Tibial artery (tissue), 4 donors: Measurements from ENCODE around the gene VPS51.

Experiments
- DNase-seq, 2 donors: peaks; one replicate each; pipeline ENCODE4 v3.0.0-alpha.2; 2019
- H3K27ac ChIP-seq, 2 donors: fragments of 200-600 bp; sonication (generic) in 1 of 2; 1 replicate in 1 of 2; 2 replicates in 1 of 2; pipeline ENCODE4 v1.5.1; 2018 to 2019; ENCODE audit warnings: mild to moderate bottlenecking in 1 of 2
- H3K27me3 ChIP-seq, 2 donors: fragments of 200-600 bp; sonication (generic) in 1 of 2; one replicate each; pipeline versions ENCODE4 v1.5.1 to v1.6.0; 2016 to 2019
- H3K36me3 ChIP-seq, 3 donors: fragments of 200-600 bp; sonication (generic) in 2 of 3; one replicate each; pipeline ENCODE4 v1.5.1; 2016 to 2019; ENCODE audit warnings: mild to moderate bottlenecking in 2 of 3
- H3K4me1 ChIP-seq, 4 donors: fragments of 200-600 bp; sonication (generic) in 2 of 4; 1 replicate in 3 of 4; 2 replicates in 1 of 4; pipeline ENCODE4 v1.5.1; 2016 to 2019
- H3K4me3 ChIP-seq, 2 donors: fragments of 200-600 bp; sonication (generic) in 1 of 2; 1 replicate in 1 of 2; 2 replicates in 1 of 2; pipeline ENCODE4 v1.5.1; 2018 to 2019; ENCODE audit warnings: mild to moderate bottlenecking in 2 of 2
- H3K9me3 ChIP-seq, 3 donors: fragments of 200-600 bp; sonication (generic) in 1 of 3; one replicate each; pipeline ENCODE4 v1.5.1; 2016 to 2019
- intact Hi-C: fragments of 100-400 bp; cut with DNase I; formaldehyde crosslinking; loops from one replicate; pipeline ENCODE4 v1.15.0; 2023; ENCODE audit warnings: low total_unique reads
- TF ChIP-seq, protein P1 (sequence below), 2 experiments: fragments of 200-600 bp in 1 of 2; fragments of 450-650 bp in 1 of 2; IDR thresholded peaks; one replicate each; pipeline ENCODE4 v1.5.1; 2017 to 2019; ENCODE audit warnings: antibody characterized with exemption in 2 of 2, mild to moderate bottlenecking in 1 of 2, moderate library complexity in 1 of 2

Gene VPS51

GRCh38 chr11:65121447-65121864 lies 25.4 kb downstream of the VPS51 start:
- TF ChIP-seq, protein P1, sequence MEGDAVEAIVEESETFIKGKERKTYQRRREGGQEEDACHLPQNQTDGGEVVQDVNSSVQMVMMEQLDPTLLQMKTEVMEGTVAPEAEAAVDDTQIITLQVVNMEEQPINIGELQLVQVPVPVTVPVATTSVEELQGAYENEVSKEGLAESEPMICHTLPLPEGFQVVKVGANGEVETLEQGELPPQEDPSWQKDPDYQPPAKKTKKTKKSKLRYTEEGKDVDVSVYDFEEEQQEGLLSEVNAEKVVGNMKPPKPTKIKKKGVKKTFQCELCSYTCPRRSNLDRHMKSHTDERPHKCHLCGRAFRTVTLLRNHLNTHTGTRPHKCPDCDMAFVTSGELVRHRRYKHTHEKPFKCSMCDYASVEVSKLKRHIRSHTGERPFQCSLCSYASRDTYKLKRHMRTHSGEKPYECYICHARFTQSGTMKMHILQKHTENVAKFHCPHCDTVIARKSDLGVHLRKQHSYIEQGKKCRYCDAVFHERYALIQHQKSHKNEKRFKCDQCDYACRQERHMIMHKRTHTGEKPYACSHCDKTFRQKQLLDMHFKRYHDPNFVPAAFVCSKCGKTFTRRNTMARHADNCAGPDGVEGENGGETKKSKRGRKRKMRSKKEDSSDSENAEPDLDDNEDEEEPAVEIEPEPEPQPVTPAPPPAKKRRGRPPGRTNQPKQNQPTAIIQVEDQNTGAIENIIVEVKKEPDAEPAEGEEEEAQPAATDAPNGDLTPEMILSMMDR (IDR thresholded peaks at IDR 0.05) = no peak
- Histone ChIP-seq H3K4me1 (peaks cover 9 to 30% (median 25%) of the 10 kb centered on the region in 4 donors), H3K27me3 (no peaks in the 10 kb centered on the region), H3K4me3 (peak overlapping the region; percentile 68 to 92), H3K27ac (peak overlapping the region; percentile 89 to 95), H3K9me3 (no peaks in the 10 kb centered on the region), H3K36me3 (peaks cover 37 to 63% (median 51%) of the 10 kb centered on the region in 3 donors)
- DNase-seq = peak in 1 of 2 donors; percentile 64
- intact Hi-C loops = no loop called here

DNA sequence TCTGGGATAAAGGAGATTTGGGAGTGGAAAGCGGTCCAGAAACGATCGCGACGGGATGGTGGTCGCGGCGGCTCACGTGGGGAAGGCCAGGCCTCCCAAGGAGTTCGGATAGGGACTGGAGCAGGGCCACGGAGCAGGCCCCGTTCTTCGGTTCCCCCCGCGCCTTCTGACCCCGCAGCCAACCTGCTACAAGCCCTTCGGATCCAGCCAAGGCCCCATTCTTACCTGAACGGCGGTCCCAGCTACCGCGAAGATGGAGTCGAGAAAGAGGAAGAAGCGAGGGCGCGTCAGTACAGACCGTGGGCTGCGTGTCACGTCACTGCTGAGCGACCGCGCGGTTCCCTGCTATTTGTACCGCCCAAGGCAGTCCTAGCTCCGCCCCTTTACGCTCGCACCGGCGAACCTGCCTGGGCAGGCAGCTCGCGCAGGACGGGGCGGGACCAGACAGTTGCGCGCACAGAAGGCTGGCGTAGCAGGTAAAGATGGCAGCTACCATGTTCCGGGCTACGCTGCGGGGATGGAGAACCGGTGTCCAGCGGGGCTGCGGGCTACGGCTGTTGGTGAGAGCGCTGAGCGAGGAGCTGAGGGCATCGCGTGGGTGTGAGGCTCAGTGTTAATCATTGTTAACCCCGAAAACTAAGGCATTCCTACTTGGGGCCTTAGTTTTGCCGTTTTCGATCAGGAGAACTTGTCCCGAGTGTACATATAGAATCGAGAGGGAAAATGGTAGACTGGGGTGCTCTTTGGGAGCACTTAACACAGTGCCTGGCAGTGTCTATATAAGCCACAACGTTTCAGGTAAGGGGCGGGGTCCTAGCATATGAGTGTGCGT lies 26.1 kb downstream of the VPS51 start, which contains the start of the genes FAU and MRPL49:
FAU (minus strand) TSS at position 270 of the 832 bp plus-strand sequence. CDS start 321 bp downstream, outside the sequence.
MRPL49 (plus strand) TSS at position 457 of the 832 bp plus-strand sequence; CDS start at position 483, 26 bp downstream.
- intact Hi-C loops = no loop called here
- peak within 1 kb of the TSS; percentile 89 to 95 for H3K27ac ChIP-seq
- TF ChIP-seq, protein P1 (IDR thresholded peaks at IDR 0.05) = no peak
- H3K27me3 ChIP-seq = no peaks in the 10 kb centered on the region
- peaks cover 43 to 70% (median 58%) of the 10 kb centered on the region in 3 donors for H3K36me3 ChIP-seq
- peak; percentile 98 to 99 for DNase-seq
- peaks cover 9 to 24% (median 19%) of the 10 kb centered on the region in 4 donors for H3K4me1 ChIP-seq
- H3K9me3 ChIP-seq = no peaks in the 10 kb centered on the region
- peak within 1 kb of the TSS; percentile 68 to 92 for H3K4me3 ChIP-seq

DNA sequence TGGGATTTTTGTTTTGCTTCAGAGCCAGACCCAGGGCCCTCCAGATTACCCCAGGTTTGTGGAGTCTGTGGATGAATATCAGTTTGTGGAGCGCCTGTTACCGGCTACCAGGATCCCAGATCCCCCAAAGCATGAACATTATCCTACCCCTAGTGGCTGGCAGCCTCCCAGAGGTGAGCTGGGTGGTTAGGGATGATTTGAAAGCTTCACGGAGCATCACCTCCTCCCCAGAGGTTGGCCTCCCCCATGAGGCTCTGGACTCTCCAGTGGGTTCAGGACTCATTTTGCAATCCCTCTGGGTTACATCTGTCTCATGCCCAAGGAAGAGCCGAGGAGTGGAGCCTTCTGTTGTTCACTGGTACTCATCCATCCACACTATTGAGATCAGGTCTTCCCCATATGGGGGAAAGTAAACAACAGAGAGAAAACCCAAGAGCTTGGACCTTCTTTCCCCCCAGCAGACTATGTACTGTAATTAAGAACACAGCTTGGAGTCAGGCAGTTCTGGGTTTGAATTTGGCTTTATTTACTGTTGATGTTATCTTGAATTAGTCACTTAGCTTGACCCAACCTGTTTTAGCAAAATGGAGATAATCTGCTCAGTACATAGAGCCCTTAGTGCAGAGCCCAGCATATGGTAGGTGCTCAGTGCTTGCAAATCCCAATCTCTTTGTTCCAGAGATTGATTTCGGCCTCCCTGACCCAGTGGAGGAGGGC lies 28.6 kb downstream of the VPS51 start:
- Histone ChIP-seq H3K27me3 (no peaks in the 10 kb centered on the region), H3K9me3 (no peaks in the 10 kb centered on the region), H3K4me1 (peaks cover 9 to 22% (median 19%) of the 10 kb centered on the region in 4 donors), H3K36me3 (peaks cover 63 to 76% (median 65%) of the 10 kb centered on the region in 3 donors), H3K27ac (no peak overlapping the region), H3K4me3 (no peak overlapping the region)
- intact Hi-C loops = no loop called here
- peak in 1 of 2 donors; percentile 41 for DNase-seq
- TF ChIP-seq, protein P1 (IDR thresholded peaks at IDR 0.05) = no peak

DNA sequence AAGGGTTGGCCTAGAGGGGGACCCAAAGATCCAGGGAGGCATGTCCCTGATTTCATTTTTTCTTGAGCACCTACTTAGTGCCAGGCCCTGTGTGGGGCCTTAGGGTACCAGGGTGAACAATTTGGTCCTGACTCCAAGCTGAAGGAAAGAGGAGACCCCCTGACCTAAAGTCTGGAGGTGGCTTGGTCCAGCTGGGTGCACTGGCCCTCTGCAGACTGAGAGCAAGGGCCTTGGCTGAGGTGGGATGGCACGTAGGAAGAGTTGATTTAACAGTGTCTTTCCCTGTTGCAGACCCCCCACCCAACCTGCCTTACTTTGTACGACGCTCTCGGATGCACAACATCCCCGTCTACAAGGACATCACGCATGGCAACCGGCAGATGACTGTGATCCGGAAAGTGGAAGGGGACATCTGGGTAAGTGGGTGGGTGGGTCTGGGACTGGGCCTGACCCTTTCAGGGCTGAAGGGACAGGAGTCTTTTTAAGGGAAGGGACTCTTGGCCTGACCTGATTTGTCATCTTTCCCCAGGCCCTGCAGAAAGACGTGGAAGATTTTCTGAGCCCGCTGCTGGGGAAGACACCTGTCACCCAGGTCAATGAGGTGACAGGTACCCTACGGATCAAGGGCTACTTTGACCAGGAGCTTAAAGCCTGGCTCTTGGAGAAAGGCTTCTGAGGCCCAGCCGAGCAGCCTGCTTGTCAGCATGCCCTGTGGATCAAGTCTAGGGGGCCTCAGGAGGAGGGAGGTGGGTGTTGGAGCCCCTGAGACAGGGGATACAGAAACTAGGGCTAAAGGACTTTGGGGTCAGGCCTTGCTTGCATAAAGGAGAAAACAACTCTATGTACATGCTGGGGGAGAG lies 29.4 kb downstream of the VPS51 start:
- Histone ChIP-seq H3K36me3 (peaks cover 63 to 76% (median 65%) of the 10 kb centered on the region in 3 donors), H3K4me1 (peaks cover 9 to 20% (median 18%) of the 10 kb centered on the region in 4 donors), H3K27ac (no peak overlapping the region), H3K9me3 (no peaks in the 10 kb centered on the region), H3K4me3 (no peak overlapping the region), H3K27me3 (no peaks in the 10 kb centered on the region)
- intact Hi-C loops = no loop called here
- TF ChIP-seq, protein P1 (IDR thresholded peaks at IDR 0.05) = no peak
- DNase-seq = peak in 1 of 2 donors; percentile 62
